Smooth muscle cell (in vitro differentiated cells): ENCODE measurements around the gene CDK8. TPM values are rescaled to one million over a fixed set of nuclear protein-coding genes. Genes with fewer than 3 reads are reported as not detected.

Source experiments
- DNase-seq: peaks from one replicate; lab custom pipeline; 2025; ENCODE audit not compliant: unreplicated experiment; lab: John Stamatoyannopoulos, UW
- H2AFZ ChIP-seq: fragments of 200-600 bp; sonication (generic); 2 replicates; pipeline ENCODE4 v1.6.0; 2016; ENCODE audit warnings: antibody characterized with exemption, low read depth, mild to moderate bottlenecking
- H3F3A ChIP-seq: fragments of 200-600 bp; sonication (generic); 2 replicates; pipeline ENCODE4 v1.6.0; 2017; ENCODE audit warnings: antibody characterized with exemption, low read depth
- H3K27ac ChIP-seq: fragments of 200-600 bp; sonication (generic); 2 replicates; pipeline ENCODE4 v1.5.1; 2016; ENCODE audit warnings: low read depth, mild to moderate bottlenecking
- H3K27me3 ChIP-seq: fragments of 200-600 bp; sonication (generic); 2 replicates; pipeline ENCODE4 v1.6.1; 2016; ENCODE audit warnings: low read depth, mild to moderate bottlenecking
- H3K36me3 ChIP-seq: fragments of 200-600 bp; sonication (generic); 2 replicates; pipeline ENCODE4 v1.5.1; 2016; ENCODE audit warnings: low read depth
- H3K4me1 ChIP-seq: fragments of 200-600 bp; sonication (generic); 2 replicates; pipeline ENCODE4 v1.5.1; 2016; ENCODE audit warnings: low read depth
- H3K4me2 ChIP-seq: fragments of 200-600 bp; sonication (generic); 2 replicates; pipeline ENCODE4 v1.6.0; 2016; ENCODE audit warnings: mild to moderate bottlenecking
- H3K4me3 ChIP-seq: fragments of 200-600 bp; sonication (generic); 2 replicates; pipeline ENCODE4 v1.5.1; 2016; ENCODE audit warnings: mild to moderate bottlenecking
- H3K79me2 ChIP-seq: fragments of 200-600 bp; sonication (generic); 2 replicates; pipeline ENCODE4 v1.6.0; 2016; ENCODE audit warnings: low read depth, mild to moderate bottlenecking
- H3K9ac ChIP-seq: fragments of 200-600 bp; sonication (generic); 2 replicates; pipeline ENCODE4 v1.6.0; 2016; ENCODE audit warnings: low read depth
- H3K9me3 ChIP-seq: fragments of 200-600 bp; sonication (generic); replicated peaks from 2 replicates; pipeline ENCODE4 v1.5.1; 2016; ENCODE audit warnings: low read depth
- H4K20me1 ChIP-seq: fragments of 200-600 bp; sonication (generic); 2 replicates; pipeline ENCODE4 v1.6.0; 2016; ENCODE audit warnings: low read depth
- CTCF ChIP-seq: fragments of 200-600 bp; sonication (generic); IDR thresholded peaks from 2 replicates; pipeline ENCODE4 v1.5.1; 2017; ENCODE audit warnings: borderline replicate concordance, mild to moderate bottlenecking, antibody characterized with exemption; ENCODE audit not compliant: insufficient read depth, poor library complexity, severe bottlenecking
- WGBS: methylation state at CpG from one replicate; pipeline ENCODE4 v1.1.7; 2016; ENCODE audit warnings: low lambda C conversion rate; 5-methylcytosine and 5-hydroxymethylcytosine counted together
- polyA plus RNA-seq: library from polyadenylated mRNA; unstranded; fragments of >200 nt; fragmentation: Nextera tagmentation; extraction: Ambion mirVana; gene quantifications from 2 replicates; pipeline ENCODE4 v1.2.1, GENCODE V29; 2016
- total RNA-seq: library from RNA; depleted of rRNA; stranded (reverse); fragments of >200 nt; gene quantifications from 2 replicates; pipeline ENCODE4 v1.2.3, GENCODE V29; 2014

CDK8 gene
- total and polyA plus RNA-seq, 2 experiments from 2014 or later = 12.6 to 45.4 TPM

- no peaks in the 10 kb centered on the region for H3K79me2 ChIP-seq
- no peaks in the 10 kb centered on the region for H3F3A ChIP-seq
- no peak overlapping the region for H3K4me3 ChIP-seq
- H3K27me3 ChIP-seq = no peaks in the 10 kb centered on the region
- H3K27ac ChIP-seq = no peak overlapping the region
- DNase-seq = no peak
- H3K4me1 ChIP-seq = no peaks in the 10 kb centered on the region
- no peak for TF ChIP-seq CTCF
- no peak overlapping the region for H3K9ac ChIP-seq
- no peaks in the 10 kb centered on the region for H4K20me1 ChIP-seq
- no peaks in the 10 kb centered on the region for H3K36me3 ChIP-seq
- H2AFZ ChIP-seq = no peak overlapping the region
- H3K4me2 ChIP-seq = no peak overlapping the region
- WGBS = 79% methylated on average over 4 of the region's 4 CpGs
- peaks cover 17% of the 10 kb centered on the region for H3K9me3 ChIP-seq
Observed at GRCh38 chr13:26433776-26434175, 179.8 kb downstream of the CDK8 start.

- Histone ChIP-seq H3K9me3 (peaks cover 17% of the 10 kb centered on the region), H3K4me3 (no peak overlapping the region), H3F3A (no peaks in the 10 kb centered on the region), H3K27me3 (no peaks in the 10 kb centered on the region), H3K4me2 (no peak overlapping the region), H2AFZ (no peak overlapping the region), H3K4me1 (no peaks in the 10 kb centered on the region), H3K9ac (no peak overlapping the region), H3K27ac (no peak overlapping the region), H3K79me2 (no peaks in the 10 kb centered on the region), H3K36me3 (no peaks in the 10 kb centered on the region), H4K20me1 (no peaks in the 10 kb centered on the region)
- no peak for DNase-seq
- no peak for TF ChIP-seq CTCF
Observed at GRCh38 chr13:26435171-26435570, 181.2 kb downstream of the CDK8 start.

- TF ChIP-seq CTCF = no peak
- WGBS = 93% methylated on average over 3 of the region's 3 CpGs
- no peaks in the 10 kb centered on the region for H3K36me3 ChIP-seq
Observed at GRCh38 chr13:26435646-26436045, 181.7 kb downstream of the CDK8 start.

GRCh38 chr13:26436914-26437313 lies 183.0 kb downstream of the CDK8 start:
- WGBS = 93% methylated on average over 3 of the region's 3 CpGs

More at GRCh38 chr13:26435646-26436045, 181.7 kb downstream of the CDK8 start:
- H3K9me3 ChIP-seq = peaks cover 17% of the 10 kb centered on the region
- no peak overlapping the region for H2AFZ ChIP-seq
- H4K20me1 ChIP-seq = no peaks in the 10 kb centered on the region
- no peak overlapping the region for H3K27ac ChIP-seq
- H3K27me3 ChIP-seq = no peaks in the 10 kb centered on the region
- H3F3A ChIP-seq = no peaks in the 10 kb centered on the region
- no peak overlapping the region for H3K9ac ChIP-seq
- no peak overlapping the region for H3K4me2 ChIP-seq
- H3K4me1 ChIP-seq = no peaks in the 10 kb centered on the region
- H3K4me3 ChIP-seq = no peak overlapping the region
- DNase-seq = no peak
- H3K79me2 ChIP-seq = no peaks in the 10 kb centered on the region

More at GRCh38 chr13:26436914-26437313, 183.0 kb downstream of the CDK8 start:
- no peaks in the 10 kb centered on the region for H3F3A ChIP-seq
- no peak overlapping the region for H3K27ac ChIP-seq
- no peaks in the 10 kb centered on the region for H4K20me1 ChIP-seq
- TF ChIP-seq CTCF = no peak
- no peaks in the 10 kb centered on the region for H3K36me3 ChIP-seq
- no peak overlapping the region for H2AFZ ChIP-seq
- no peaks in the 10 kb centered on the region for H3K4me1 ChIP-seq
- no peaks in the 10 kb centered on the region for H3K27me3 ChIP-seq
- H3K9ac ChIP-seq = no peak overlapping the region
- no peaks in the 10 kb centered on the region for H3K79me2 ChIP-seq
- H3K9me3 ChIP-seq = peaks cover 17% of the 10 kb centered on the region
- no peak overlapping the region for H3K4me3 ChIP-seq
- no peak overlapping the region for H3K4me2 ChIP-seq
- no peak for DNase-seq
